Mammary epithelial cell (primary cell): Measurements from ENCODE around the gene CACNG8.

Source experiments
- CTCF ChIP-seq, 2 donors: IDR thresholded peaks in 1 of 2; conservative IDR thresholded peaks in 1 of 2; 2 replicates each; pipeline ENCODE4 v1.5.1; 2011 to 2012; ENCODE audit warnings: inconsistent platforms in 2 of 2, low read length in 2 of 2, mild to moderate bottlenecking in 2 of 2, control low read depth in 1 of 2, low read depth in 1 of 2; ENCODE audit not compliant: insufficient read depth in 1 of 2; ENCODE audit errors: extremely low read depth in 1 of 2
- EZH2 ChIP-seq: IDR thresholded peaks from 2 replicates; pipeline ENCODE4 v1.6.1; 2012; ENCODE audit warnings: low read length, inconsistent platforms, borderline replicate concordance

DNA sequence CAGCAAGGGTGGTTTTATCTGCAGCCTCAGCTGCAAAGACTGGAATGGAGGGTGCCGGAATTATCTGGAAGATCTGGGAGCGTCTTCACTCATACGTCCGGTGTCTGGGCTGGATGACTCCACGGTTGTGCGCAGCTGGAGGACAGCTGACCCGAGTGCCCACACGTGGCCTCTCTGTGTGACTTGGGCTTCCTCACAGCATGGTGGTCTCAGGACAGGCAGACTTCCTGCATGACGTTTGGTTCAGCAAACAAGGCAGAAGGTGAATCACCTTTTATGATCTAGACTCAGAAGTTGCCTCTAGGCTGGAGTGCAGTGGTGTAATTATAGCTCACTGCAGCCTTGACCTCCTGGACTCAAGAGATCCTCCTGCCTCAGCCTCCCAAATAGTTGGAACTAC is 61.9 kb downstream of the CACNG8 start:
- no peak for TF ChIP-seq CTCF (conservative IDR thresholded peaks at IDR 0.05 in 1 of 2, IDR thresholded peaks at IDR 0.05 in 1 of 2; ENCODE audit: extremely low read depth in 1 of 2, insufficient read depth in 1 of 2, low read depth in 1 of 2, low read length in 2 of 2)
- no peak for TF ChIP-seq EZH2
